GM23338 (cell line): ENCODE data around the gene KRTAP22-2.

ENCODE experiments used
- CREB1 ChIP-seq: fragments of 250-450 bp; sonication (Bioruptor Pico); IDR thresholded peaks from 2 replicates; pipeline ENCODE4 v1.5.0; 2020; ENCODE audit warnings: low read depth, mild to moderate bottlenecking, moderate library complexity
- CTCF ChIP-seq, 2 experiments: fragments of 200-600 bp in 1 of 2; sonication (generic) in 1 of 2; conservative IDR thresholded peaks; 2 replicates each; pipeline versions ENCODE4 v1.5.1 to v1.6.1; 2016 to 2017; ENCODE audit warnings: antibody characterized with exemption in 2 of 2, low read depth in 2 of 2, mild to moderate bottlenecking in 2 of 2, moderate library complexity in 1 of 2
- ETS1 ChIP-seq: IDR thresholded peaks from 2 replicates; pipeline ENCODE4 v1.6.1; 2016; ENCODE audit warnings: antibody characterized with exemption
- EZH2 ChIP-seq: fragments of 200-600 bp; sonication (generic); IDR thresholded peaks from one replicate; pipeline ENCODE4 v1.8.0; 2017; ENCODE audit warnings: antibody characterized with exemption, mild to moderate bottlenecking, low read depth; ENCODE audit not compliant: unreplicated experiment
- POLR2AphosphoS5 ChIP-seq: IDR thresholded peaks from 2 replicates; pipeline ENCODE4 v1.6.1; 2016; ENCODE audit warnings: antibody characterized with exemption, low read depth
- REST ChIP-seq: IDR thresholded peaks from one replicate; pipeline ENCODE4 v1.6.1; 2018; ENCODE audit warnings: antibody characterized with exemption; ENCODE audit not compliant: unreplicated experiment

- TF ChIP-seq CTCF (conservative IDR thresholded peaks at IDR 0.05; ENCODE audit: low read depth in 2 of 2) (no peak), REST (no peak), EZH2 (no peak), POLR2AphosphoS5 (no peak), CREB1 (CRISPR knock-in tag) (no peak), ETS1 (no peak)
These were observed 39.0 kb upstream of the KRTAP22-2 start for GRCh38 chr21:30629200-30629599.
